ENCODE results near the gene CDC42EP1. TPM values are rescaled to one million over a fixed set of nuclear protein-coding genes. Genes with fewer than 3 reads are reported as not detected.

CDC42EP1 gene
- total RNA-seq, 1 experiment from 2014 or later = 43.9 TPM

DNA sequence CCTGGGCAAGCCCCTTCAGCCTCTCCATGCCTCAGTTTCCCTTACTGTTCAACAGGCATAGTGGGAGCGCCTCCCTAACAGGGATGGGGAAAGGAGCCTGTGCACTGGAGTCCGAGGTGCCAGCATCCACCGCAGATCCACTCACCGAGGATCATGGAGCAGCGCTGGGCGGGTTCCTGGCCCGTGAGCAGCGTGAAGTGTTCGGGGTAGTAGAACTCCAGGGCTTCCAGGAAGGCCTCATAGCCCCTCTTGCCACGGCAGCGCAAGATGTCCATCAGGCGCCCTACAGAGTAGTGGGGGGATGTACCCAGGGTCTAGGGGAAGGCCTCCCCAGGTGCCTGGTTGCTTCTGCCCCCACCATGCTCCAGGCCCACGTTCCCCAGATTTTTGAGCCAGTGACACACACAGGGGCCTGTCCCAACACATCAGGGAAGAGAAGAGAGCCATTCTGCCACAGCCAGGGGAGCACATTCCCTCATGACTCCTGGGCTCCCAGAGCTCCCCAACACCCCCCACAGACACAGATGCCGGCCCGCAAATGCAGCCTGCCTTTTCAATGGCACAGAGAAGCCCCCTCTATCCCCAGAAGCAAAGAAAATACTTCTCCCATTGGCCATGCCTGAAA lies 42.3 kb upstream of the CDC42EP1 start:
- CTCF ChIA-PET = no interaction called here
- BruUV-seq (replicated peaks) = TSS peak; percentile 34

DNA sequence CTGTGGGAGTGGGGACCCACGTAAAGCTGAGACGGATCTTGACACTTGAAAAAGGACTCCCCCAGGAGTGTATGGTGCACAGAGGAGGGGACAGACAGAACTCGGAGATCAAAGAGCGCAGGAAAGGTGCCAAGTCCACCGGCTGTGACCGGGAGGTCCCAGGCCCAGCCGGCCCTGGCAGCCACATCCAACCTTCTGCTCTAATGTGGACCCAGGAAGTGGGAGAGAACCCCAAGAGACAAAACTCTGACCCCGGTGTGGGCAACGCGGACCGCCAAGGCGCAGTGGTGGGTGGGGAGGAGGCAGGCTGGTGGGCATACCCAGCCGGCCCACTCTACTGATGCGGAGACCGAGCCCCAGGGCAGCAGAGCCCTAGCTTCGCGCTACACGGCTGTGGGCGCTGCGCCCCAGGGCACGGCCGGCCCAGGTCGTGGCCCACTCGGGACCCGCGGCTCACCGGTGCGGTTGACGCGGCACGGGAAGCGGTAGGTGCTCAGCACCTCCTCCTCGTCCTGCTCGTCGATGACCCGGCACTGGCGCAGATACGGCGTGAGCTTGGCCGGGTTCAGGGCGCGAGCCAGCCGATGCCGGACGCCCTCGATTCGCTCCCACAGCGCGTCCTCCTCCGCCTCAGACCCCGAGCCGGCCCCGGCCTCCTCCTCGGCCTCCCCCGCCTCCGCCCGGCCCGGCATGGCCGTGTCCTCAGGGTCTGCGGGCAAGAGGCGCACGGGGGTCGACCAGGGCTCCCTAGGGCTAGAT lies 41.6 kb upstream of the CDC42EP1 start:
- Histone ChIP-seq H3K36me3 (ENCODE audit: low read depth, low read length) (peaks cover 9% of the 10 kb centered on the region), H3K9ac (ENCODE audit: low read length) (peak overlapping the region; percentile 71), H2AFZ (ENCODE audit: low read length) (peak overlapping the region; percentile 64), H3K27ac (ENCODE audit: low read length) (no peak overlapping the region), H3K4me1 (ENCODE audit: insufficient read depth, low read length) (peaks cover 4% of the 10 kb centered on the region; the same call in 1 of the 2 replicates), H3K4me3 (ENCODE audit: low read length) (peak overlapping the region; percentile 81), H3K9me3 (ENCODE audit: low read length) (no peaks in the 10 kb centered on the region), H3F3A (ENCODE audit: low read length, unreplicated experiment) (no peaks in the 10 kb centered on the region), H3K27me3 (ENCODE audit: low read length) (no peaks in the 10 kb centered on the region), H3K4me2 (ENCODE audit: low read length) (peak overlapping the region; percentile 97), H3K79me2 (ENCODE audit: low read length) (peaks cover 30% of the 10 kb centered on the region), H3K9me2 (replicated peaks; ENCODE audit: low read length) (no peaks in the 10 kb centered on the region), H4K20me1 (ENCODE audit: low read length) (no peaks in the 10 kb centered on the region)
- ChIA-PET CTCF (no interaction called here), POLR2A (ENCODE audit: unreplicated experiment) (no interaction called here)
- BruUV-seq (replicated peaks) = no TSS peak
- DNase-seq (no peak), ATAC-seq (peak; percentile 39)
- TF ChIP-seq, protein P1, sequence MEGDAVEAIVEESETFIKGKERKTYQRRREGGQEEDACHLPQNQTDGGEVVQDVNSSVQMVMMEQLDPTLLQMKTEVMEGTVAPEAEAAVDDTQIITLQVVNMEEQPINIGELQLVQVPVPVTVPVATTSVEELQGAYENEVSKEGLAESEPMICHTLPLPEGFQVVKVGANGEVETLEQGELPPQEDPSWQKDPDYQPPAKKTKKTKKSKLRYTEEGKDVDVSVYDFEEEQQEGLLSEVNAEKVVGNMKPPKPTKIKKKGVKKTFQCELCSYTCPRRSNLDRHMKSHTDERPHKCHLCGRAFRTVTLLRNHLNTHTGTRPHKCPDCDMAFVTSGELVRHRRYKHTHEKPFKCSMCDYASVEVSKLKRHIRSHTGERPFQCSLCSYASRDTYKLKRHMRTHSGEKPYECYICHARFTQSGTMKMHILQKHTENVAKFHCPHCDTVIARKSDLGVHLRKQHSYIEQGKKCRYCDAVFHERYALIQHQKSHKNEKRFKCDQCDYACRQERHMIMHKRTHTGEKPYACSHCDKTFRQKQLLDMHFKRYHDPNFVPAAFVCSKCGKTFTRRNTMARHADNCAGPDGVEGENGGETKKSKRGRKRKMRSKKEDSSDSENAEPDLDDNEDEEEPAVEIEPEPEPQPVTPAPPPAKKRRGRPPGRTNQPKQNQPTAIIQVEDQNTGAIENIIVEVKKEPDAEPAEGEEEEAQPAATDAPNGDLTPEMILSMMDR (conservative IDR thresholded peaks at IDR 0.05; ENCODE audit: low read depth, low read length) = no peak
- TF ChIP-seq EZH2phosphoT487 (IDR thresholded peaks at IDR 0.05; ENCODE audit: borderline replicate concordance, low read length) (no peak), EZH2 (IDR thresholded peaks at IDR 0.05; ENCODE audit: low read length, unreplicated experiment) (no peak)
- intact Hi-C loops (cut with micrococcal nuclease) = no loop called here

More for the DNA sequence above, 42.3 kb upstream of the CDC42EP1 start:
- Histone ChIP-seq H3K4me1 (ENCODE audit: insufficient read depth, low read length) (peaks cover 11% of the 10 kb centered on the region), H3K27me3 (ENCODE audit: low read length) (no peaks in the 10 kb centered on the region), H3K79me2 (ENCODE audit: low read length) (peaks cover 30% of the 10 kb centered on the region), H3K27ac (ENCODE audit: low read length) (no peak overlapping the region), H3K9me3 (ENCODE audit: low read length) (no peaks in the 10 kb centered on the region), H3F3A (ENCODE audit: low read length, unreplicated experiment) (no peaks in the 10 kb centered on the region), H2AFZ (ENCODE audit: low read length) (no peak overlapping the region), H3K36me3 (ENCODE audit: low read depth, low read length) (peaks cover 9% of the 10 kb centered on the region), H3K4me2 (ENCODE audit: low read length) (peak overlapping the region; percentile 97), H3K4me3 (ENCODE audit: low read length) (peak overlapping the region; percentile 81), H3K9me2 (replicated peaks; ENCODE audit: low read length) (no peaks in the 10 kb centered on the region), H4K20me1 (ENCODE audit: low read length) (no peaks in the 10 kb centered on the region), H3K9ac (ENCODE audit: low read length) (peak overlapping the region; percentile 71)
- POLR2A ChIA-PET (ENCODE audit: unreplicated experiment) = no interaction called here
- TF ChIP-seq EZH2phosphoT487 (IDR thresholded peaks at IDR 0.05; ENCODE audit: borderline replicate concordance, low read length) (no peak), EZH2 (IDR thresholded peaks at IDR 0.05; ENCODE audit: low read length, unreplicated experiment) (no peak)
- TF ChIP-seq, protein P1 (conservative IDR thresholded peaks at IDR 0.05; ENCODE audit: low read depth, low read length) = no peak
- DNase-seq = no peak
- ATAC-seq = no peak
- intact Hi-C loops (cut with micrococcal nuclease) = no loop called here
